ENCODE measurements around the gene SERPINA12. TPM values are rescaled to one million over a fixed set of nuclear protein-coding genes. Genes with fewer than 3 reads are reported as not detected.

Gene SERPINA12
- total and polyA plus RNA-seq, 4 donors = 0.28 TPM; not detected in 3

DNA sequence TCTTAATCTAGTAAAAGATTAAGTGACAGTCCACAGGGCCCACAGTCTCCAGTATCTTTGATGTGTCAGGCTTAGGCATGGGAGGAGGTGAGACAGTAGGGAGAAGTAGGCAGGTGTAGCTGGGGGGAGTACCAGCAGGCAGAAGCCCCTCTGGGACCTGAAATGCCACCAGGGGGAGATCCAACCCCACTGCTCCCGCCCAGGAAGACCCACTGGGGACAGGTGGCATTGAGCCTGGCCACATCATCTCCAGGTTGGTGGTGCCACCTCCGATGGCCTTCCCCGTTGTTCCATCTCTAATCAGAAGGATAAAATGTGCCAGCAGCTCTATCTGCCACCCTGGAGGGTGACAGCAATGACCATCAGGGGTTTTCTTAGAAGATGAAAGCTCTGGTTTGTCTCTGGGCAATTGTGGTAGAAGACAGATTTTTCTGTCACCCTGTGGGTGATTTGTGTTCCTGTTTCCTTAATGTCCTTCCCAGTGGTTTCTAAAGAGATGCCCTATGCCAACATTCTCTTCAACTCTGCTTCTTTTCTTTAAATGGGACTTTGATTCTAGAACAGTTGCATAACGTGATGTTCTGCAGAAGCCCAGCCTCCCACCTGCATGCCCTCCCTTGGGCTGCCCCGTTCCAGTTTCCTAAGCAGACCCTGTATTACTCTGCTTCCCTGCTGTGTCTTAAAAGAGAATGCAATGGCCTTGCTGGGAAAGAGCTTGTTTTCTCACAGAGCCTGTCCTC lies 12.3 kb upstream of the SERPINA12 start:
- H3K36me3 ChIP-seq (ENCODE audit: control insufficient read depth in 4 of 4, insufficient read depth in 3 of 4, low read depth in 1 of 4, low read length in 3 of 4) = no peaks in the 10 kb centered on the region
- no peak overlapping the region for H3K4me3 ChIP-seq (ENCODE audit: low read depth in 1 of 3, low read length in 3 of 3)
- TF ChIP-seq RXRA (IDR thresholded peaks at IDR 0.05) = no peak
- H3K27ac ChIP-seq (ENCODE audit: low read depth in 1 of 2, low read length in 2 of 2) = no peak overlapping the region
- no peaks in the 10 kb centered on the region for H3K9me3 ChIP-seq (ENCODE audit: control insufficient read depth in 4 of 4, low read length in 3 of 4)
- peaks cover 7 to 27% (median 21%) of the 10 kb centered on the region in 4 donors for H3K4me1 ChIP-seq (ENCODE audit: control insufficient read depth in 4 of 4, insufficient read depth in 4 of 4, low read length in 3 of 4)
- 53% methylated on average over 5 of the region's 5 CpGs for WGBS
- H3K9ac ChIP-seq (ENCODE audit: low read depth in 1 of 2, low read length in 2 of 2) = no peak overlapping the region
- no peak for DNase-seq (ENCODE audit: low spot score)
- no peaks in the 10 kb centered on the region for H3K27me3 ChIP-seq (ENCODE audit: control insufficient read depth in 4 of 4, insufficient read depth in 4 of 4, low read length in 3 of 4)

DNA sequence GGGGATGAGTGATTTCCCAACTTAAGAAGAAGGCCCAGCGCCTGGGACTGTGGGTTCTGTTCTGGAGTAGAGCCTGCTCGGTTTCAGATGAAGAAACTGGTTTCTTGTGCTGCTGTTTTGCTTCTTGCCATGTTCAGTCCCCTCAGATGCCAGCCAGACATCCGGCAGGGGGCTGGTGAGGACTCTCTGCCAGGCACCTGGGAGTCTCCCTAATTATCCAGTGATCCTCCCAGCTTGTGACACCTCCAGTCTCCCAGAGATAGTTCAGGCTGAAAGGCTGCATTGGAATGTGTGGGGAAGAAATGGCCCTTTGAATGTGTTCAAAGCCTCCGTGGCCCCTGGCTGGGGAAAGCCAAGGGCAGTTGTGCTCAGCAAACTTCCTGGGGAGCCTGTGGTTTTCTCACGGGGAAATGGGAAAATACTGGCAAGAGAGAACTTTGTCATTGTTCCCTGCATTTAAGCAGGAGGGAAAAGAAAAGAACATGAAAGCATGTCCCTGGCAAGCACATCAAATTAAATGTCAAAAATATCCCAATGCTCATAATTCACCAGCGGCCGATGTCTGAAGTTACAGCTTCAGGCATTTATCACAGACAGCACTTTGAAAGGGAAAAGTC lies 8.5 kb upstream of the SERPINA12 start:
- DNase-seq (ENCODE audit: low spot score) = no peak
- WGBS = 79% methylated on average over 7 of the region's 7 CpGs
- peaks cover 7 to 23% (median 19%) of the 10 kb centered on the region in 4 donors for H3K4me1 ChIP-seq (ENCODE audit: control insufficient read depth in 4 of 4, insufficient read depth in 4 of 4, low read length in 3 of 4)
- no peaks in the 10 kb centered on the region for H3K27me3 ChIP-seq (ENCODE audit: control insufficient read depth in 4 of 4, insufficient read depth in 4 of 4, low read length in 3 of 4)
- TF ChIP-seq, protein P1, sequence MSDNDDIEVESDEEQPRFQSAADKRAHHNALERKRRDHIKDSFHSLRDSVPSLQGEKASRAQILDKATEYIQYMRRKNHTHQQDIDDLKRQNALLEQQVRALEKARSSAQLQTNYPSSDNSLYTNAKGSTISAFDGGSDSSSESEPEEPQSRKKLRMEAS (IDR thresholded peaks at IDR 0.05) = no peak
- H3K27ac ChIP-seq (ENCODE audit: low read depth in 1 of 2, low read length in 2 of 2) = no peak overlapping the region
- no peak overlapping the region for H3K9ac ChIP-seq (ENCODE audit: low read depth in 1 of 2, low read length in 2 of 2)
- H3K9me3 ChIP-seq (ENCODE audit: control insufficient read depth in 4 of 4, low read length in 3 of 4) = no peaks in the 10 kb centered on the region
- no peaks in the 10 kb centered on the region for H3K36me3 ChIP-seq (ENCODE audit: control insufficient read depth in 4 of 4, insufficient read depth in 3 of 4, low read depth in 1 of 4, low read length in 3 of 4)
- H3K4me3 ChIP-seq (ENCODE audit: low read depth in 1 of 3, low read length in 3 of 3) = no peak overlapping the region

DNA sequence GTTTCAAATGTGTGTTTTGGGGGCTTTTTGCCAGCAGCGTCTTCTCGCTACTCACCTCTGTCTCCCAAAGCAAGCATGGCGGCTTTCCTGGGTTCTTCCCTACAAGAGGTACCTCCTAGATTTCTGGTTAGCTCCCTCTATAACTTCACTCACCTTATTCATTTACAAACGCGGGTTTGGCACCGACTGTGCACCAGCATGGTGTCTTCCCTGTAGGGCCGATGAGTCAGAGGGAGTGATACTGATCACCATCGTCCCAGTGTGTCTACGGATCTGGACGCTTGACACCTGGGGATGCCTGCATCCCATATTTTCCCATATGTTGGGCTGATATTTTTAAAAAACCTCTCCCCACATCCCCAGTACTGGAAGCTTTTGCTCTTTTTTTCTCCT lies 8.0 kb upstream of the SERPINA12 start:
- Histone ChIP-seq H3K4me3 (ENCODE audit: low read depth in 1 of 3, low read length in 3 of 3) (no peak overlapping the region), H3K9ac (ENCODE audit: low read depth in 1 of 2, low read length in 2 of 2) (no peak overlapping the region), H3K4me1 (ENCODE audit: control insufficient read depth in 4 of 4, insufficient read depth in 4 of 4, low read length in 3 of 4) (peaks cover 7 to 18% (median 14%) of the 10 kb centered on the region in 4 donors), H3K27me3 (ENCODE audit: control insufficient read depth in 4 of 4, insufficient read depth in 4 of 4, low read length in 3 of 4) (no peaks in the 10 kb centered on the region), H3K36me3 (ENCODE audit: control insufficient read depth in 4 of 4, insufficient read depth in 3 of 4, low read depth in 1 of 4, low read length in 3 of 4) (no peaks in the 10 kb centered on the region), H3K9me3 (ENCODE audit: control insufficient read depth in 4 of 4, low read length in 3 of 4) (no peaks in the 10 kb centered on the region), H3K27ac (ENCODE audit: low read depth in 1 of 2, low read length in 2 of 2) (no peak overlapping the region)
- DNase-seq (ENCODE audit: low spot score) = no peak
- TF ChIP-seq, protein P2, sequence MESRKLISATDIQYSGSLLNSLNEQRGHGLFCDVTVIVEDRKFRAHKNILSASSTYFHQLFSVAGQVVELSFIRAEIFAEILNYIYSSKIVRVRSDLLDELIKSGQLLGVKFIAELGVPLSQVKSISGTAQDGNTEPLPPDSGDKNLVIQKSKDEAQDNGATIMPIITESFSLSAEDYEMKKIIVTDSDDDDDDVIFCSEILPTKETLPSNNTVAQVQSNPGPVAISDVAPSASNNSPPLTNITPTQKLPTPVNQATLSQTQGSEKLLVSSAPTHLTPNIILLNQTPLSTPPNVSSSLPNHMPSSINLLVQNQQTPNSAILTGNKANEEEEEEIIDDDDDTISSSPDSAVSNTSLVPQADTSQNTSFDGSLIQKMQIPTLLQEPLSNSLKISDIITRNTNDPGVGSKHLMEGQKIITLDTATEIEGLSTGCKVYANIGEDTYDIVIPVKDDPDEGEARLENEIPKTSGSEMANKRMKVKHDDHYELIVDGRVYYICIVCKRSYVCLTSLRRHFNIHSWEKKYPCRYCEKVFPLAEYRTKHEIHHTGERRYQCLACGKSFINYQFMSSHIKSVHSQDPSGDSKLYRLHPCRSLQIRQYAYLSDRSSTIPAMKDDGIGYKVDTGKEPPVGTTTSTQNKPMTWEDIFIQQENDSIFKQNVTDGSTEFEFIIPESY (IDR thresholded peaks at IDR 0.05) = no peak
- no peak for TF ChIP-seq FOXA2 (IDR thresholded peaks at IDR 0.05)
- TF ChIP-seq, protein P3, sequence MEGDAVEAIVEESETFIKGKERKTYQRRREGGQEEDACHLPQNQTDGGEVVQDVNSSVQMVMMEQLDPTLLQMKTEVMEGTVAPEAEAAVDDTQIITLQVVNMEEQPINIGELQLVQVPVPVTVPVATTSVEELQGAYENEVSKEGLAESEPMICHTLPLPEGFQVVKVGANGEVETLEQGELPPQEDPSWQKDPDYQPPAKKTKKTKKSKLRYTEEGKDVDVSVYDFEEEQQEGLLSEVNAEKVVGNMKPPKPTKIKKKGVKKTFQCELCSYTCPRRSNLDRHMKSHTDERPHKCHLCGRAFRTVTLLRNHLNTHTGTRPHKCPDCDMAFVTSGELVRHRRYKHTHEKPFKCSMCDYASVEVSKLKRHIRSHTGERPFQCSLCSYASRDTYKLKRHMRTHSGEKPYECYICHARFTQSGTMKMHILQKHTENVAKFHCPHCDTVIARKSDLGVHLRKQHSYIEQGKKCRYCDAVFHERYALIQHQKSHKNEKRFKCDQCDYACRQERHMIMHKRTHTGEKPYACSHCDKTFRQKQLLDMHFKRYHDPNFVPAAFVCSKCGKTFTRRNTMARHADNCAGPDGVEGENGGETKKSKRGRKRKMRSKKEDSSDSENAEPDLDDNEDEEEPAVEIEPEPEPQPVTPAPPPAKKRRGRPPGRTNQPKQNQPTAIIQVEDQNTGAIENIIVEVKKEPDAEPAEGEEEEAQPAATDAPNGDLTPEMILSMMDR (IDR thresholded peaks at IDR 0.05; ENCODE audit: low read depth, low read length, missing input control) = no peak
- TF ChIP-seq, protein P4, sequence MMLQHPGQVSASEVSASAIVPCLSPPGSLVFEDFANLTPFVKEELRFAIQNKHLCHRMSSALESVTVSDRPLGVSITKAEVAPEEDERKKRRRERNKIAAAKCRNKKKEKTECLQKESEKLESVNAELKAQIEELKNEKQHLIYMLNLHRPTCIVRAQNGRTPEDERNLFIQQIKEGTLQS (IDR thresholded peaks at IDR 0.05) = no peak
- TF ChIP-seq GABPA (IDR thresholded peaks at IDR 0.05 in 1 of 2, conservative IDR thresholded peaks at IDR 0.05 in 1 of 2) = no peak
- no peak for TF ChIP-seq YY1 (IDR thresholded peaks at IDR 0.05)
- 77% methylated on average over 10 of the region's 10 CpGs for WGBS
